Measurements from ENCODE around the gene DNM1.

GRCh38 chr9:128276574-128277270 is 73.5 kb downstream of the DNM1 start:
- TF ChIP-seq EZH2 (IDR thresholded peaks at IDR 0.05; ENCODE audit: borderline replicate concordance, low read depth, low read length, severe bottlenecking) (no peak), POLR2A (IDR thresholded peaks at IDR 0.05; ENCODE audit: low read depth, low read length) (peak; percentile 79), CTCF (IDR thresholded peaks at IDR 0.05; ENCODE audit: extremely low read depth in 1 of 2, insufficient read depth in 1 of 2, low read depth in 1 of 2, low read length in 2 of 2) (no peak), POLR2AphosphoS5 (IDR thresholded peaks at IDR 0.05; ENCODE audit: insufficient read depth, low read depth, low read length) (no peak), GATA2 (IDR thresholded peaks at IDR 0.05; ENCODE audit: insufficient read depth, insufficient read length, low read depth, low read length) (no peak), MYC (IDR thresholded peaks at IDR 0.05; ENCODE audit: low read depth, low read length) (no peak), FOS (IDR thresholded peaks at IDR 0.05; ENCODE audit: borderline replicate concordance, insufficient read depth, low read length) (no peak), MAX (IDR thresholded peaks at IDR 0.05; ENCODE audit: insufficient read depth, insufficient read length) (no peak)
